Pons (tissue), 1 donor: Measurements from ENCODE around the gene KCNH8.
"Not testable (repeated sequence)": the region's sequence is repeated elsewhere in the genome, so short reads cannot be mapped to it uniquely, and the experiment has no call there.

ENCODE experiments used
- DNase-seq: peaks from one replicate; pipeline ENCODE4 v3.0.0-alpha.2; 2016; ENCODE audit warnings: low spot score

Gene KCNH8

DNA sequence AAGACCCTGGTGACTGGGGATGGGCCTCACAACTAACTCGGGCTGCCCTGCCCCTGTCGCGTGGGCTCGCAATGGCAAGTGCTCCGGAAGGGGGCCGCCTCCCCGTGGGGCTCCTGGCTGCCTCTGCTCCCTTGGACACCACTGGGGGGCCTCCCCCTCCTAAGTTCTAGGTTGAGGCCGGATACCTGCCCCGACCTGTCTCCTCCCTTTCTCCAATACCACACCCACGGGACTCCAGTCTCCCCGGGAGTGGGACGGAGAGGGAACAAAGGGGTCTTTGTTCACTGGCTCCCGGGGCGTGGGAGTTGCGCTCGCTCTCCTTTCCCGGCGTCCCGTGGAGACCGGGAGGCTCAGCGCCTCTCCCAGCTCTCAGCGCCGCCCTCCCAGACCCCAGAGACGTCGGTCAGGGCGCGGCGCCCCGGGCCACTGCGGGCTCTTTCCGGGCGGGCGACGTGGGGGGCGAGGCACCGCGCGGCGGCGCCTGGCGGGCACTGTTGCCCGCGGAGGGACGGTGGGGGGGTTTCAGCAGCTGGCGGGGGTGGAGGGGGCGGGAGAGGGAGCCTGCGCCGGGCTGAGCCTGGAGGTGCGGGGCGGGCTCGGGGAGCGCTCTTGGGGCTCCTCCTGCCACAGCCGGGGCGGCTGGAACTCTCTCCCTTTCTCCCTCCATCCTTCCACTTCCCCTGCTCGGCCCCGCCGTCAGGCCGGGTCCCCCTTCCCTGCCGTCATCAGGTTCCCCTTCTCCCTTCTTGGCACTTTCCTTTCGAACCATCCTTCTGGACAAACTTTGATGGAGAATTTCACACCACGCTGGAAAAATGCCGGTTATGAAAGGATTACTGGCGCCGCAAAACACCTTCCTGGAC, at the start of gene KCNH8:
KCNH8 (plus strand) TSS at position 606 of the 863 bp plus-strand sequence; CDS start at position 816, 210 bp downstream.
- DNase-seq: peak; percentile 72

DNA sequence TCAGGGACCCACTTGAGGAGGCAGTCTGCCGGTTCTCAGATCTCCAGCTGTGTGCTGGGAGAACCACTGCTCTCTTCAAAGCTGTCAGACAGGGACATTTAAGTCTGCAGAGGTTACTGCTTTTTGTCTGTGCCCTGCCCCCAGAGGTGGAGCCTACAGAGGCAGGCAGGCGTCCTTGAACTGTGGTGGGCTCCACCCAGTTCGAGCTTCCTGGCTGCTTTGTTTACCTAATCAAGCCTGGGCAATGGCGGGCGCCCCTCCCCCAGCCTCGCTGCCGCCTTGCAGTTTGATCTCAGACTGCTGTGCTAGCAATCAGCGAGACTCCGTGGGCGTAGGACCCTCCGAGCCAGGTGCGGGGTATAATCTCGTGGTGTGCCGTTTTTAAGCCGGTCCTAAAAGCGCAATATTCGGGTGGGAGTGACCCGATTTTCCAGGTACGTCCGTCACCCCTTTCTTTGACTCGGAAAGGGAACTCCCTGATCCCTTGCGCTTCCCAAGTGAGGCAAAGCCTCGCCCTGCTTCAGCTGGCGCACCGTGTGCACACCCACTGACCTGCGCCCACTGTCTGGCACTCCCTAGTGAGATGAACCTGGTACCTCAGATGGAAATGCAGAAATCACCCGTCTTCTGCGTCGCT, 45.5 kb upstream of the KCNH8 start:
- DNase-seq: not testable (repeated sequence)

DNA sequence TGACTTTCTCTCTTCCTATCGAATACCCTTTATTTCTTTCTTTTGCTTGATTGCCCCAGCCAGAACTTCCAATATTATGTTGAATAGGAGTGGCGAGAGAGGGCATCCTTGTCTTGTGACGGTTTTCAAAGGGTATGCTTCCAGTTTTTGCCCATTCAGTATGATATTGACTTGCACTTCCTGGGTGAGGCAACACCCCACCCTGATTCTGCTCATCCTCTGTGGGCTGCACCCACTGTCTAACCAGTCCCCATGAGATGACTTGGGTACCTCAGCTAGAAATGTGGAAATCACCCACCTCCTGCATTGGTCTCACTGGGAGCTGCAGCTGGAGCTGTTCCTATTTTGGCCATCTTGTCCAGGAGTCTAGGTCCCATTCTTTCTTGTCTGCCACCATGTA, 44.8 kb upstream of the KCNH8 start:
- DNase-seq: no peak

DNA sequence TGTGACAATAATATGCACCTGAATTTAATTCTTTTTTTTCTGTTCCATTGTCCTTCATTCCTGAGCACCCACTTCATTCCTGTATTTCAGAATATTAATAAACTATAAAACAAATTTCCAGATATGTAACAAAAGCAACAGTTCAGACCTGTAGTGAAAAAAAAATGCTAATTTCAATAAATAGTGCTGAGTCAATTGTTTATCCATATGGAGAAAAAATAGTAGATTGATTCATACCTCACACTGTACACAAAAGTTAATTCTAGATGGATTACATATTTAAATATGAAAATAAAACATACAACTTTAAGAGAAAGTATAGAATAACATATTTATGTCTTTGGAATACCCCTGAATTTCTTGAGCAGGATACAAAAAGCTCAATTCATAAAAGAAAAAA, 43.9 kb upstream of the KCNH8 start:
- DNase-seq: no peak

DNA sequence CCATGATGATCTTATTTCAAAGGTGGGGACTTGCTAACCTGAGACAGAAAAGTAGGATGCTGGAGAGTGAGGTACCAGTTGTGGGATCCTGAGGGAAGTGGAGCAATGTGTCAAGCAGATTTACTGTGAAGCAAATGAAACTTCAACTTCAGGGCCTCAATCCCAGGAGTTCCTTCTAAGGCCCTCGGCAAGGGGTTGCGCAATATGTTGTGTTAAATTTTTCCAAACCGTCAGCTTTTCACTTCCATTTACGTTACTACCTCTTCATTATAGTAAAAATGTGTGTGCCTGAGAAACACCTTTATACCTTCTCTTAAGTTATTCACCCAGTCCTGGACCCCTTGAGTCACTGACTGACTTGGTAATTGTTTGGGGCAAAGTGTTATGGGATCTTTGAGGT, 42.5 kb upstream of the KCNH8 start:
- no peak for DNase-seq

DNA sequence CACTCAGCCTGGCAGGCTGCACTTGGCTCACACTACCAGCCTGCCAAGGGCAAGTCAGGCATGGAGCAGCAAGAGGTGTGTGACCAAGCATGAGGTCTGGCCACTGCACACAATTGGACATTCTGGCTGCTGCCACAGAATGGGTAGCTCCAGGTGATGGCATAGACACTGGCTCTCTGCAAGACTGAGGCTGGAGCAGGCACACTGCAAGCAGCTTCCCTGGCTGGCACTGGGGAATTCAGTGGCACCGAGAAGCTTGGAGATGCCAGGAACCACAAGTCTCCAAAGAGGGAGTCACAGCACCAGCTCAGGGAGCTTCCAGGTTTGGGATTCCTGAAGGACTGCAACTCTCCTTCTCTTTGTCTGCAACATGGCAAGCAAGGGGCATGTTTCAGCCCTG, 42.0 kb upstream of the KCNH8 start:
- DNase-seq: no peak

DNA sequence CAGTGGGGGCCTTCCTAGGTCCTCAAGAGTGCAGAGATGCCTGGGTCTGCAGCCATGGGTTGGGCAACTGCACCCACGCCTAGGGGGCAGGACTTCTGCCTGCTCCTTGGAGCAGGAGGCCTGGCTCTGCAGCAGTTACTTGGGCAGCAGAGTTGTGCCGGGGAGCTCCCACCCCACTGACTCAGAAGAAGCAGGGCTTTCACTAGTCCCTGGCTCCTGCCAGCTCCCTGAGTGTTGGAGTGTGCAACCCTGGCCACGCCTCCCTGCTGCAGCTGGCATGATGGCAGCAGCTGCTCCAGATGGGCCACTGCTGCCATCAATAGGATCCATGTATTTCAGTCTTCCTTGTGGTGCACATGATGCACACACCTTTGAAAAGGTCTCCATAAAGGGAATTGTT, 40.6 kb upstream of the KCNH8 start:
- no peak for DNase-seq

DNA sequence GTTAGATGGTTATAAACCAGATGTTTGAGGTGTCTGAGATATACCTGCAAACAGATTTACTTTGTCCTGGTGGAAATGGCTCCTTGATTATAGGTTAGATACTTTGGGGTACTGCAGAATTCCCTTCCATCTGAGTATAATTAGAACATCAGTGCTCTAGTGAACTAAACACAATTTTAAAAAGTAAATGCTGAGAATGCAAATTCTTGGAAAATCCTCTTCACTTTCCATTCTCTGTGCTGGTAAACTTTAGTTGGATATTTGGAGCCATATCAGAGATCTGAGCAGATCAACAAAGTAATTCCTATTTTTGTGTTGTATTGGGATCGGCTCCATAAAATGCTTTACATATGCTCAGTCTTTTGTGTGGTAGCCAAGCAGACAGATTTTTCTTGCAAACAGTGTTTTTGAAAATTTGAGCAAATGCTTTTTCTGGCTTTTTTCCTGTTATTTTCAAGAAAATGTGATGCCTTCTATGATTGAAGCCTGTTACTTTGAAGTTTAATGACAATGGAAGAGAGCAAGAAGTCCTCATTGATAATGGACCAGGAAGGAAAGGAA, 37.9 kb upstream of the KCNH8 start:
- DNase-seq: no peak

DNA sequence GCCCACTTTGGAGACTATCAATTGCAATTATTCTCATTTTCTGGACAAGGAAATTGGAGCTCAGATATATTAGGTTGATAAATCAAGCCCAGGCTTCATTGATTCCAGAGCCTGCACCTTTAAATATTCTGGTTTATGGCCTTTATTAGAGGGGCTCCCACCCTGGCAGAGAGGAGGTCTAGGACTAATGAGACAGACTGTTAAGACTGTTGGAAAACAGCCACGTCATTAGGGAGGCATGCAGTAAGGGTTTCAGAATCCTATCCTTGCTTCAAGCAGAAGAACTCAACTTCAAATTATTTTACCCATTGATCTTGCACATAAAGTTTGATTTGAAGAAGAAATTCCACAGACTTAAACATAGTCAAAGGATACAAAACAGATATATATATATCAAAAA, 33.8 kb upstream of the KCNH8 start:
- no peak for DNase-seq

DNA sequence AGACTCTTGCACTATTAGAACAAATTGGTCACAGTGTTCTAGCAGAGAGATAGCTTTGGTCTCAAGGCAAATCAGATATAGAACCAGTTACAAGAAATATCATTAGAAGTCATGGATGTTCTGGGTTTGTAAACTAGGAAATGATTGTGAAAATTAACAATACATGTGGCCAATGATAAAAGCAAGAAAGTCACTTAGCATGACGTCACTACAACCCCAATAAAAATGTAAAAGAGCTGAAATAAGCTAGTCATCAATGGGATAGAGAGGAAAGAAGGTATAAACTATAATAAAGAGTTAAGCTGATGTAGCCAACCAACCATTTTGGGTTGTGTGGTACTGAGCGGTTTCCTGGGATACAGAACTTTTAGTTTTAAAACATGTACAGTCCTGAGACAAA, 32.1 kb upstream of the KCNH8 start:
- no peak for DNase-seq

DNA sequence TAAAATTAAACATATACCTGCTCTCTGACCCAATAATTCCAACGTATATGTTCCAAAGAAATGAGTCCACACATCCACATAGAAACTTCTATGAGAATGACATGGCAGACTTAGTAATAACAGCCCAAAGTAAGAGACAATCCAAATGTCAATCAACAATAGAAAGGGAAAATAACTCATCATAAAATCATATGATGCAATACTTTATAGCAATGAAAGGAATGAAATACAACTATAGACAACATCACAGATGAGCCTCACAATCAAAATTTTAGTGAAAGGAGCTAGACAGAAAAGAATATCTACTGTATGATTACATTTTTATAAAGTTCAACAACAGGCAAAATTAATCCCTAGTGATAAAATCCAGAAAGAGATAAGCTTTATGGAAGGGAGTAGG, 23.6 kb upstream of the KCNH8 start:
- no peak for DNase-seq

DNA sequence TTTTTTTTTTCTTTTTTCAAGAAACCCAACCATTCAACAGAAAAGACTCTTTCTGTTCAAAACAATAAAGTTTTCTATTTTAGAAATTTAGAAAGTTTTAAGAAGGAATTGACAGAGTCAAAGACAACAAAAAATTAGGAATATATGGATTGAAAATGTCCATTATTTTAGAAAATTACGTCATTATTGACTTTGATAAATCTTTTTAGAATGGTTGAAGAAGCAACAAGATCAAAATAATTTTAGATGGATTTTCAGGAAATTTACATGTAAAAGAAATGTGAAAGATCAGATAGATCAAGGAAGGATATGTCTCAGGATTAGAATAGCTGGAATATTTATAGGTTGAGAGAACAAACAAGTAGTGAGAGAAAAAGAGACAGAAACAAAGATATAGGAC, 8.4 kb upstream of the KCNH8 start:
- DNase-seq: no peak

DNA sequence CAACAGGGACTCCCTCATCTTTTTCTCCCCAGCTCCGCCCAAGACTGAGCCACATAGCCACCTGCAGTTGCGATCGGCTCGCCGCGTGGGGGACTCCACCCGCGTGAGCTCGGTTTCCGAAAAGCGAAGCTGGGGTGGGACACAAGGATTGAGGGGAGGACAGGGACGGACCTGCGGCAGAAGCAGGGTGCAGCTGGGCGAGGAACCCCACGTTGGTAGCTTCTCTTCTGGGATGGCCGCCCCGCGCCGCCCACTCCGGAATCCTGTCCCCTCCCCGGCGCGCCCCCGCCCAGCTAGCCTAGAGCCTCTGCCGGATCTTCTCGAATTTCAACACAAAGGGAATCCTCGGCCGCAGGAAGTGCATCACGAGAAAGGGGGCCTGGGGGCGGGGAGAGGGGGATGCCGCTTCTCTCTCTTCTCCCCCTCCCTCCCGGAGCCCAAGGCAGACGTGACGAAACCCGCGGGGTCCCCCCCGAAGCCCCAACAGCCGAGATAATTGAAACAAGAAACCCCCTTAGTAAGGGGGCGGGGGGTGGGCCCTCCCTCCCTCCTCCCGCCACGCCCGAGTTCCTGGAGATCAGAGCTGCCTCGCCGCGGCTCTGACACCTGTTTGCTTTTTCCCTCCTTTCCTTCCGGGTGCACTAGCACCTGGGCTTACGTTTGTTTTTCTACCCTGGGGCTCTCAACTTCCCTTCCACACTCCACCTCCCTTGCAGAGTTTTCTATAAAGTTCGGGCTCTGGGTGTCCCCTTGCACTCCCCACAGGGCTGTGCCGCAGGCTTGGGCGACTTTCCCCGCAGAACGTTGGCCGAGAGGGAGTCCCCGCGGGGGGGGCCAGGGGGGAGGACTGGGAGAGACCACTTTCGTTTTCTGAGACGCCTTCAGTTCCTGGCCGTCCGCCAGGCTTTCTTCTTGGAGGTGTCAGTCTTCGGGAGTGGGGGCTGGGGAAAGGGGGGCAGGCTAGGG, 1.3 kb upstream of the KCNH8 start:
- DNase-seq: peak; percentile 78

DNA sequence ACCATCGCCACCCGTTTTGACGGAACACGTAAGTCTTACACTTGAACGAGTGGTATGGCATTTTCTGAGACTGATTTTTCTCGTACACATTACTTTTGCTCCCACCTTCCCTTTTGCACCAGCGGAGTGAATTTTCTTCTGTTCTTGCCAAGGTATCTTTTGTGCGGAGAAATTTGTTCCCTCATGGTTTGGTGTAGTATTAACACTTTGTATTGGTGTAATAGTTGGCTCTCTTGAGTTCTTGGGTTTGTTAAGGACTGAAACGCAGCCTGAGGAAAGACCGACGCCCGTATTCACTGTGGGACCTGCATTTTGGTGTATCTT, 420 bp downstream of the KCNH8 start:
- no peak for DNase-seq

DNA sequence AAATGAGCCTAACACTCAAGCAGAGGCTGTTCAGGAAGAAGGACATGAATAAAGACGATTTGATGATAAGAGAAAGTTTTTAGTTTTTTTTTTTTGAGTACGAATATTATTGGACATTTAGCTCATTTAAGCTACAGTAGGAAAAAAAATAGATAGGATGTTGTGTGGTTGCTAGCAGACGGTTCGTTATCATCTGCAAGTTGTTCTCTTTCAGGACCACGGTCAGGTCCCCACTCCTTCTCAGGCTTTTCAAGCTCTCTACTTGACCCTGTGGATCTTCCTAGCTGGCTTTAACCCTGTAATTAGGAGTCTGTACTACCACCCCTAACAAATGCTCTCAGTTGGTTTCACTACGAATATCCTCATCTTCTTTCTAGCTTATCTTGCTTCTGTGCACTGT, 1.1 kb downstream of the KCNH8 start:
- DNase-seq: peak; percentile 82

DNA sequence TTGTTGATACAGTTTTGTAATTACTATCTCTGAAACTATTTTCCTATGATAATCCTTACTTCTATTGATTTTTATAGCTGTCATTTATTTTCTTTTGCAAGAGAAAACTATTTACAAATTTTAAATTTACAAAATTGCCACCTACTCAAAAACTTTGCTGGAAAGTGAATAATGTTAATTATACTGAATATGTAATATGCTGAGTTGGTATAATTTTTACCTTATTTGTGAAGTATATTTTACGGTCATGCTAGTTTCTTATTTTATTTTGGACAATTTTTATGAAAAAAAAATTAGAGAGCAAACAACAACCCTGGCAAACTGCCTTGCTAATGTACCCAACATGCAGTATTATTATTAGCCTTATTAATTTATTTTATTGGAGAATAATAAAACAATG, 2.9 kb downstream of the KCNH8 start:
- DNase-seq: no peak

DNA sequence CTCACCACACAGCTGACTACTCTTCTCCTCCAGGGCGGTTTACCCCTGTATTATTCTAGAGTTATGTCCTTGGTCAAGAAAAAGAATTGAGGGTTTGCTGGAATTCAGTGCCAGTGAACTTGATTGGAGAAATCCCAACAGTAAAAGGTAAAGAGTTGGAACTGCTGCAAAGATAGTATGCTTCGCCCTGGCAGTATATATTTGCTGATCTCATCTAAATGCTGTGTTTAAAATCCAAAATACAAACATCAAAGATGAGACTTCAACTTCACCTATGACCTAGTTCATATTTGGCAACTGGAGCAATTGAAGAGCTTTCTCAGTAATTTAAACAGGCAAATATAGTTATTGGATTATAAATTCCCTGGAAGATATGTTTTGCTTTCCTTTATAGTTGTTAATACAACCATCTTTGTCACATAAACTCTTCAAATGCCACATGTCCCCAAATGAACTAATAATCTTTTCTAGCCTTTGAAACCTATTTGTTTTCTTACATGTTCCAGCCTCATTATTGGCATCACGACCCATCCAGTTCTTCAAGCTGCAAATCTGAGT, 6.5 kb downstream of the KCNH8 start:
- DNase-seq: no peak

DNA sequence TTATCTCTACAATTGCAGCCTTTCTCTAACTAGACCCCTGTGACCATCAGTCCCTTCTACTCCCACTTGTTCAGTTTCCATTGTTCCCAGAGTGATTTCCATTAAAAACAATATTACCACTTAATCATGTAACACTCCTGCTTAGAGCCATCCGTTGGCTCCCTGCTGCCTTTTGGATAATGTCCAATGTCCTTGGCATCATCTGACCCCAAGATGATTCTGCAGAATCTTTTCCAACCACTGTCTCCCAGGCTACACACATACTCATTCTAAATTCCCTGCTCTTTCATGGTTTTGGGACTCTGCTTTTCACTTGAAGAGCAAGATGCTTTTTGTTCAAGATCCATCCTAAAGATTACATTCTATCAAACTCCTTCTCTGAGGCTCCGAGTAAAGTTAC, 7.1 kb downstream of the KCNH8 start:
- peak; percentile 81 for DNase-seq

DNA sequence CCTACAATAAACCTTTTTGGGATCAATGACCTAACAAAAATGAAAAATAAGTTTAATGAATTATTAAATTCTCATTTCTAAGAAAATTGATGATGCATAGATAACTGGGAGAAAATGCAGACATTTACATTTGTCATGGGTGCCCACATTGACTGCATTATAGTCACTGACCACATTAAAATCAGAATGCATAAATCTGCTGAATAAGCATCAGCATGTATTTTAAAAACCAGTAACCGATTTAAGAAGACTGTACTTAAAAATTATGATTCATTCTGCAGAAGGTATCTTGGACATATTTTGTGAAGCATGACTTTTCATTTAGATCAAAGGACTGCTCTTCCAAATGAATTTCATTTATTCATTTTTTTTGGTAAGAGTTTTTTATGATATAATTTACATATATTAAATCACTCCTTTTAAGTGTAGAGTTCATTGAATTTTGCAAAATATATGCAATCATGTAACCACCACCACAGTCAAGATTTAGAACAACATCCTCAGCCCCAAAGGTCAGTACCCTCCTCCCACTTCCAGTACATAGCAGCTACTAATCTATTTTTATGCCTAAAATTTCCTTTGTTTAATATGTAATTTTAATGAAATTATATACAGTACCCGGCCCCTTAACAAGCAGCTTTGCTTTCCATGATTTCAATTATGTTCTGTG, 11.8 kb downstream of the KCNH8 start:
- no peak for DNase-seq

DNA sequence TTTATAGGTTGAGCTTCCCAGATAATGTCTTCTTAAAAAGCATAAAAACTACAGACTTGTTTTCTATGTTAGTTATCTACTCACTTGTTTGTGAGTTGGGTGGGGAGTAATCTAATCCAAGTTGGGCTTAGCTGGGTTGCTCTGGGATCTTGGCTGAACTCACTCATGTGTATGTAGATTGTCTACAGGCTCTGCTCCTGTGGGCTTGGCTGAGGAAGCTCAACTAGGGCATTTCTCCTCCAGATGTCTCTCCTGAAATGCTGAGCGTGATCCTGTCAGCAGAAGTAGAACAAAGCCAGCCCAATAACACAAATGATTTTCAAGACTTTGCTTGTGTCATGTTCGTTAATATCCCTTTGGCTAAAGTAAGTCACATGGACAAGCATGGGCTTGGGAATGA, 17.3 kb downstream of the KCNH8 start:
- no peak for DNase-seq

DNA sequence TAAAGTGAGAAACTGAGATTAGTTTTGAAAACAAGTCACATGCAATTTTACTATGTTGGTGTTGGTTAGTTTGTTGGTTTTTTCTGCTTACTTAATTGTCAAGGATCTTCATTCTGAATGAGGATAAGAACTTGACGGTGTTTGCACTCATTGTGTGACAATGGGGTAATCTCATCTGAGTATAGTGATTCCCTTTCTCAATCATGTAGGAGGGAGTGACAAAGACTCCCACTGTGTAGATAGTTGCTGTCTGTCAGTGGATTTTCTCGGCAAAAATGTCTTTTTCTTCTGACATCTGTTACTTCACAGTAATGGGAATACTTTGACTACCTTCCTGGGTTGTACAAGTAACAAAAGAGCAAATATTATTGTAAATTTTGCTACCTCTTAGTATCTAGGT, 23.5 kb downstream of the KCNH8 start:
- peak; percentile 79 for DNase-seq
